ENCODE results near the gene PLEKHD1. TPM values are rescaled to one million over a fixed set of nuclear protein-coding genes. Genes with fewer than 3 reads are reported as not detected.

Gene PLEKHD1
- total RNA-seq, 2 experiments from 2014 or later: 0.09 to 0.19 TPM

GRCh38 chr14:69449216-69449615 lies 35.3 kb upstream of the PLEKHD1 start:
- peaks cover 17% of the 10 kb centered on the region for H3K36me3 ChIP-seq (ENCODE audit: insufficient read depth, low read length)
- no peaks in the 10 kb centered on the region for H4K20me1 ChIP-seq (ENCODE audit: insufficient read depth, low read length)
- H3K4me1 ChIP-seq (ENCODE audit: insufficient read depth, low read length, poor library complexity, severe bottlenecking): no peaks in the 10 kb centered on the region
- TF ChIP-seq EZH2phosphoT487 (IDR thresholded peaks at IDR 0.05; ENCODE audit: borderline replicate concordance, low read depth, low read length): no peak
- TF ChIP-seq CTCF (conservative IDR thresholded peaks at IDR 0.05; ENCODE audit: low read length): no peak
- BruUV-seq (replicated peaks): no TSS peak
- no peak overlapping the region for H2AFZ ChIP-seq (ENCODE audit: low read length)
- ChIA-PET POLR2A (interaction anchor here (0.7 to 1.4 kb wide), 3 partner anchors 17 to 78 kb away, joined by 3 read pairs; no protein-coding TSS in a partner anchor), CTCF (ENCODE audit: unreplicated experiment) (no interaction called here)
- intact Hi-C loops (cut with micrococcal nuclease; ENCODE audit: unreplicated experiment): no loop called here
- H3K79me2 ChIP-seq (ENCODE audit: insufficient read depth, low read depth, low read length): no peaks in the 10 kb centered on the region
- H3K27ac ChIP-seq (ENCODE audit: low read depth, low read length, poor library complexity, severe bottlenecking): no peak overlapping the region
- H3K4me2 ChIP-seq (ENCODE audit: low read length): no peak overlapping the region
- H3K4me3 ChIP-seq (ENCODE audit: low read depth, low read length, poor library complexity, severe bottlenecking): no peak overlapping the region
- DNase-seq (ENCODE audit: low spot score): no peak
- no peaks in the 10 kb centered on the region for H3K9me3 ChIP-seq (ENCODE audit: low read length)
- no peaks in the 10 kb centered on the region for H3K9me2 ChIP-seq (ENCODE audit: insufficient read depth, low read length)

GRCh38 chr14:69451941-69452340 lies 32.6 kb upstream of the PLEKHD1 start:
- intact Hi-C loops (cut with micrococcal nuclease; ENCODE audit: unreplicated experiment): no loop called here
- no peak overlapping the region for H2AFZ ChIP-seq (ENCODE audit: low read length)
- H3K4me2 ChIP-seq (ENCODE audit: low read length): no peak overlapping the region
- DNase-seq (ENCODE audit: low spot score): no peak
- no peaks in the 10 kb centered on the region for H4K20me1 ChIP-seq (ENCODE audit: insufficient read depth, low read length)
- POLR2A ChIA-PET: interaction anchor here (1.5 kb wide), 1 partner anchor 10 kb away, joined by 7 read pairs; no protein-coding TSS in a partner anchor
- H3K79me2 ChIP-seq (ENCODE audit: insufficient read depth, low read depth, low read length): no peaks in the 10 kb centered on the region
- no peaks in the 10 kb centered on the region for H3K4me1 ChIP-seq (ENCODE audit: insufficient read depth, low read length, poor library complexity, severe bottlenecking)
- H3K9me2 ChIP-seq (ENCODE audit: insufficient read depth, low read length): no peaks in the 10 kb centered on the region
- no peak overlapping the region for H3K4me3 ChIP-seq (ENCODE audit: low read depth, low read length, poor library complexity, severe bottlenecking)
- TF ChIP-seq CTCF (conservative IDR thresholded peaks at IDR 0.05; ENCODE audit: low read length) (no peak), EZH2phosphoT487 (IDR thresholded peaks at IDR 0.05; ENCODE audit: borderline replicate concordance, low read depth, low read length) (no peak)
- peaks cover 30% of the 10 kb centered on the region; the same call in 1 of the 2 replicates for H3K36me3 ChIP-seq (ENCODE audit: insufficient read depth, low read length)
- no TSS peak for BruUV-seq (replicated peaks)
- H3K27ac ChIP-seq (ENCODE audit: low read depth, low read length, poor library complexity, severe bottlenecking): no peak overlapping the region
- CTCF ChIA-PET (ENCODE audit: unreplicated experiment): no interaction called here
- no peaks in the 10 kb centered on the region for H3K9me3 ChIP-seq (ENCODE audit: low read length)

GRCh38 chr14:69458350-69458749 lies 26.2 kb upstream of the PLEKHD1 start:
- no TSS peak for BruUV-seq (replicated peaks)
- no peak for DNase-seq (ENCODE audit: low spot score)
- H3K79me2 ChIP-seq (ENCODE audit: insufficient read depth, low read depth, low read length): no peaks in the 10 kb centered on the region
- no peaks in the 10 kb centered on the region for H4K20me1 ChIP-seq (ENCODE audit: insufficient read depth, low read length)
- no peak overlapping the region for H3K27ac ChIP-seq (ENCODE audit: low read depth, low read length, poor library complexity, severe bottlenecking)
- TF ChIP-seq CTCF (conservative IDR thresholded peaks at IDR 0.05; ENCODE audit: low read length): no peak
- TF ChIP-seq EZH2phosphoT487 (IDR thresholded peaks at IDR 0.05; ENCODE audit: borderline replicate concordance, low read depth, low read length): no peak
- H3K36me3 ChIP-seq (ENCODE audit: insufficient read depth, low read length): peaks cover 57% of the 10 kb centered on the region
- intact Hi-C loops (cut with micrococcal nuclease; ENCODE audit: unreplicated experiment): no loop called here
- CTCF ChIA-PET (ENCODE audit: unreplicated experiment): interaction anchor here (0.6 kb wide), 1 partner anchor 9 kb away, joined by 3 read pairs; no protein-coding TSS in a partner anchor
- H3K9me2 ChIP-seq (ENCODE audit: insufficient read depth, low read length): no peaks in the 10 kb centered on the region
- H3K4me2 ChIP-seq (ENCODE audit: low read length): no peak overlapping the region
- no peaks in the 10 kb centered on the region for H3K9me3 ChIP-seq (ENCODE audit: low read length)
- POLR2A ChIA-PET: interaction anchor here (1.0 to 2.2 kb wide), 3 partner anchors 16 to 61 kb away, joined by 3 to 10 read pairs (median 7); partner anchors contain the start of genes ERH and SLC39A9
- H3K4me1 ChIP-seq (ENCODE audit: insufficient read depth, low read length, poor library complexity, severe bottlenecking): no peaks in the 10 kb centered on the region
- H2AFZ ChIP-seq (ENCODE audit: low read length): no peak overlapping the region
- H3K4me3 ChIP-seq (ENCODE audit: low read depth, low read length, poor library complexity, severe bottlenecking): no peak overlapping the region

Data from OCI-LY7 (cell line).